Measurements from ENCODE around the gene FARS2.

FARS2 gene

DNA sequence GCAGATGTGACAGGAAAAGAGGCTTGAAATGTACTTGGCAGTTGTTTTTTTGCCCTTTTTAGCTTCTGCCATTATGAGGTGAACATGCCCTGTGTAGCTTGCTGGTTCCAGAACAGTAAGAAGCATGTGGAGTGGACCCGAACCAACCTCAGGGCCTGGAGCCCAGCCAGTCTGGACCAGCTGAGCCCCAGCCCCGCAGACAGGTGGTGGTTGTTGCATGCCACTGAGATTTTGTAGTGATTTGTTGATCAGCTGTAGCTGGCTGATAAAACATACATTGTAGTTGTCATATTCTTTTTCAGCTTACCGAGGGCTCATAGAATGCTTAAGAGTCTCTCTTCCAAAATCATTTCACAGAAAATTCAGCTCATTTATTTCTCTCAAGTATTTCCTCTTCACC lies 182.2 kb downstream of the FARS2 start:
- DNase-seq: no peak
- in situ Hi-C loops (cut with MboI; ENCODE audit: low pct_unique_long_range_greater_than_20kb, low sequenced_read_pairs): no loop called here

DNA sequence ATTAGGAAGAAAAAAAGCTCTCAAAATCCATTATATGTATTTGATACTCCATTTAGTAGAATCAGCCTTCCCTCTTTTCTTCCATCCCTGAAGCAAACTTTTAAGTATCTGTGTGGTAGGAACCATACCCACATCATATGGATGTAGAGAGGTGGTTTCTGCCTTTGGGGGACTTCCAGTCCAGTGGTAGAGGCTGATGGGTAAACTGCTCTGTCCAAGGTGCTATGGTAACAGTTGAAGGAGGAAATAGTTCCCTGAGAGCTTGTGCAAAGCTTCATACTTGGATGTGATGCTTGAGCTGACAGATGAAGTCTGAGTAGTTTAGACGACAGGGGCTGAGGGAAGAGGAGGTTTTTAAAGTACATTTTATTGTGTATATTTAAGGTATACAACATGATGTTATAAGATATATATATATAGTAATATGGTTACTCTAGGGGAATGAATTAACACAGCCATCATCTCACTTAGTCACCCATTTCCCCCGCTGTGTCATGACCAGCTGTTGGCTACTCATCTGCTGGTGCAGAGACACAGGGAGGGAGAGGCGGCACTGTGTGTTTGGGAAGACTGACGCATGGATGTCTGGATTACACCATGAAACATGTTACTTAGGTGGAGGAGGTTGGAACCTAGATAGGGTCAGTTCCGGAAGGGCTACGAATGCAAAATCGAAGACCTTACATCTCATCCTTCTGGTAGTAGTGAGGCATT lies 185.2 kb downstream of the FARS2 start:
- DNase-seq: no peak
- in situ Hi-C loops (cut with MboI; ENCODE audit: low pct_unique_long_range_greater_than_20kb, low sequenced_read_pairs): no loop called here

GRCh38 chr6:5447921-5448320 lies 186.6 kb downstream of the FARS2 start:
- DNase-seq: no peak
- in situ Hi-C loops (cut with MboI; ENCODE audit: low pct_unique_long_range_greater_than_20kb, low sequenced_read_pairs): no loop called here

DNA sequence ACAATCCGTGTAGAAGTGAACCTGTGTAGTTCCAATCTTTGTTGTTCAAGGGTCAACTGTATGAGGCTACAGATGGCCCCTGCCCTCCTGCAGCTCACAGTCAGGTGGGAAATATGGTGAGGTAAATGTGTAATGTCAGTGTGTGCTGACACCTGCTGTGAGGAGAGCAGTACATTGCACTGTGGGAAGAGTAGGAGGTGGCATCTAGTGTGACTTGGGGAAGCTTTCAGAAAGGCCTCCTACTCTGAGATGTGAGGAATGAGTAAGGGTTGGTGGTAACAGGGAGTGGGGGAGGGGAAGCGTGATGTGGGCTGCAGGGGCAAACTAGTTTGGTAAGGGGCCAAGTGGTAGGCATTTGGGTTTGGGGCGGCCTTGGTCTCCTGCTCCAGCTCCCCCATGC lies 188.8 kb downstream of the FARS2 start:
- in situ Hi-C loops (cut with MboI; ENCODE audit: low pct_unique_long_range_greater_than_20kb, low sequenced_read_pairs): no loop called here
- DNase-seq: no peak

DNA sequence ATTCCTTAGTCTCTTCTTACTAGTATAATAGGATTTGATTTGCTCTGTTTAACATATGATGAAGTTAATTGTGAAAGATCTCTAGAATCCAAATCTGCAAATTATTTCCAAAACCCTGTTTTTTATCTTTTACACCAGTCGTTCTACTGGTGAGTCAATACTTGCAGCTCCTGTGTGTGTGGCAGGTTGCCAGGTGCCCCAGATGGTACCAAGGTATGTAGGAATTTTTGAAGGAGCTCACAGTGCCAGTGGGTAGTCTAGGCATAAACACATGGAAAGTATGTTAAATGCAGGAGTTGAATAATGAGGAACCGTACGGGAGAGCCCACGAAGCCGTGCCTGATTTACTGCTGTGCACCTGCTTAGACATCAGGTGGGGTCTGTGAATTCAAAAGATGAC lies 192.2 kb downstream of the FARS2 start:
- in situ Hi-C loops (cut with MboI; ENCODE audit: low pct_unique_long_range_greater_than_20kb, low sequenced_read_pairs): no loop called here
- DNase-seq: no peak

DNA sequence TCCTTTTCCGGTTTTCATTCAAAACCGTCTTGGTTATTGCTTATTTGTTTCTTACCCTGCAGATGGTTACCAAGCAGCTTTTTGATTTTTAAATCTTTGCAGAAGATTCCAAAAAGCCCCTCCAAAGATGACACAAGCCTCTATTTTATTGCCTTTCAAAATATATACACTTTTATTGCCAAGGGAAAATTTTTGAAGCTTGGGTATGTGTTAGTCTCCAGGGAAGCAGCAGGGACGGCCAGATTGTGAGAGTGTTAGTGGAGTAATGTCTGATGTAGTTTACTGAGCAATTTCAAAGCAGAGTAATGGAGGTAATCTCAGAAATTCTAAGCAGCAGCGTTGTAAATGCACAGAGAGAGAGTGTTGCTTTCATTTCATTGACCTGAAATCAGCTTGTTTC lies 193.8 kb downstream of the FARS2 start:
- DNase-seq: no peak
- in situ Hi-C loops (cut with MboI; ENCODE audit: low pct_unique_long_range_greater_than_20kb, low sequenced_read_pairs): no loop called here

DNA sequence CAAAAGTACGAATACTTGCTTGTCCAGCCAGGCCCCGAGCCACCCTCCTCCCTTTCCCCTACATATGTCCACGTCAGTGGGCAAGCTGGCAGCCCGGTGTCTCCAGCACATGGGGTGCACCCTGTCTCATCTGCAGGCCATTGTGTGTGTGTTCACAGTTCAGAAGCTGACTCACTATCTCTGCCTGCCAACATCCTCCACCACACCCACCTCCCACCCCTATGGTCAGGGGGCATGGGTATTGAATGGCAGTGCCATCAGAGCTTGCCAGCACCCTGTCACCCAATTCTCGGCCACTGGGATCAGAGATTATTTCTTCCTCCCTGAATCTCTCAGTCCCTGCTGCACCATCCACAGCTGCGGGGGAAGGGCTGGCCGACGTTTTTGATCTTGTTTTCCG lies 195.7 kb downstream of the FARS2 start:
- in situ Hi-C loops (cut with MboI; ENCODE audit: low pct_unique_long_range_greater_than_20kb, low sequenced_read_pairs): no loop called here
- no peak for DNase-seq

GRCh38 chr6:5457983-5458683 lies 196.8 kb downstream of the FARS2 start:
- no peak for DNase-seq
- in situ Hi-C loops (cut with MboI; ENCODE audit: low pct_unique_long_range_greater_than_20kb, low sequenced_read_pairs): no loop called here

- in situ Hi-C loops (cut with MboI; ENCODE audit: low pct_unique_long_range_greater_than_20kb, low sequenced_read_pairs): no loop called here
- no peak for DNase-seq
Observed at GRCh38 chr6:5459346-5459745, 198.0 kb downstream of the FARS2 start.

DNA sequence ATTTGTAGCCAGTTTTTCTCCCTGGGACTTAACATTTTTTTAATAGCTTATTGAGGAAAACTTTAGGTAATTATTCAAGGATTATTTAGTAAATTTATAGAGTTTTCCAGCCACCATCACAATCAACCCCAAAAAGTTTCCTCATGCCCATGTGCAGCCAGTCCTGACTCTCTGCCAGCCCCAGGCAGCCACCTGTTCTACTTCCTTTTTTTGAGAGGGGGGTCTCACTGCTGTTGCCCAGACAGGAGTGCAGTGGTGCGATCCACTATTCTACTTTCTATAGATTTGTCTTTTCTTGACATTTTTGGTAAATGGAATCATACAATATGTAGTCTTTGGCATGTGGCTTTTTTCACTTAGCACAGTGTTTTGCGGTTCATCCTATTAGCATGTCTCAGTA lies 200.1 kb downstream of the FARS2 start:
- in situ Hi-C loops (cut with MboI; ENCODE audit: low pct_unique_long_range_greater_than_20kb, low sequenced_read_pairs): no loop called here
- DNase-seq: no peak

DNA sequence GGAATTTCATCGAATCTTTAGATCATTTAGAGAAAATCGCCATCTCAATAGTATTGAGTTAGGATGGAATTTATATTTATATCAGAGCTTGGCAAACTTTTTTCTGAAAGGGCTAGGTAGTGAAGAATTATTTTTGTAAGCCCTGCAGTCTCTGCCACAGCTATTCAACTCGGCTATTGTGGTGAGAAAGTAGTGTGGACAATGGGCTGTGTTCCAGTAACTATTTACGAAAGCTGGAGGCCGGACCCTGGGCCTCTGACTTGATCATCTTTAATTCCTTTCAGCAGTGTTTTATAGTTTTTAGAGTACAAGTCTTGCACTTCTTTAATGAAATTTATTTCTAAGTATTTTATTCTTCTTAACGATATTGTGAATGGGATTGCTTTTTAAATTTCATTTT lies 201.5 kb downstream of the FARS2 start:
- in situ Hi-C loops (cut with MboI; ENCODE audit: low pct_unique_long_range_greater_than_20kb, low sequenced_read_pairs): no loop called here

GRCh38 chr6:5463690-5464089 lies 202.4 kb downstream of the FARS2 start:
- in situ Hi-C loops (cut with MboI; ENCODE audit: low pct_unique_long_range_greater_than_20kb, low sequenced_read_pairs): no loop called here

More for the DNA sequence above, 201.5 kb downstream of the FARS2 start:
- no peak for DNase-seq

DNA sequence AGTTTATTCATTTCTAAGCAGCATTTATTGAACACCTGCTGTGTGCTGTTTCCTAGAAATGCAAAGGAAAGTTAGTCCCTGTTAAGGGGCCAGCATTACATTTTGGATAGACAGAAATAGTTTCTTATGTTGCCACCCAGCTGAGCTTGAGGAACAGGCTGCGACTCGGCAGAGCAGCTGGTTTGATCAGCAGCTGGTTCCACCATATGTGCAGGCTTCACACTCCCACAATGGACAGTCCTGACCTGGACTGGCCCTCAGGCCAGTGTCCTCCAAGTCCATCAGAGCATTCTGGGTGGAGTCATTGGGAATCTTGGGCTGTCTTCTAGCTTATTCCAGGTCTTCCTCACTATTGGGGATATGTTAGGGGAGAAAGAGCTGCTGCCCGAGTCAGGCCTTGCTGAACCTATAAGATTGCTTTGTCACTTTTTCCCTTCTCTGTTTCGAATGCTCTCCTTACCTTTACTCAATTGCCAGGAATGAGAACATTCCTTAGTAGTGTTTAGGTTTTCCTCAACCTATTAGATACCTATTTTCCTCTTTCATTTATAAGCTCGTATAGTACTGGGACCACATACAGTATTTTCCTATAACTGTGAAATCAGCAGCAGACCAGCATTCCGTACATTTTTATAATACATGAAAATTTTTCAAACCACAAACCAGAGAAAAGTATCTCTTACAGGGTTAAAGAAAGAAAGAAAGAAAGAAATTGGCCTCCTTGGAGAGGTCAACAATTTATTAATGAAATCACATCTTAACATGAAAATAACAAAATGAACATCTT lies 203.0 kb downstream of the FARS2 start:
- no peak for DNase-seq
- in situ Hi-C loops (cut with MboI; ENCODE audit: low pct_unique_long_range_greater_than_20kb, low sequenced_read_pairs): no loop called here

More at GRCh38 chr6:5463690-5464089, 202.4 kb downstream of the FARS2 start:
- no peak for DNase-seq

GRCh38 chr6:5466281-5467136 lies 205.2 kb downstream of the FARS2 start:
- no peak for DNase-seq
- in situ Hi-C loops (cut with MboI; ENCODE audit: low pct_unique_long_range_greater_than_20kb, low sequenced_read_pairs): no loop called here

- in situ Hi-C loops (cut with MboI; ENCODE audit: low pct_unique_long_range_greater_than_20kb, low sequenced_read_pairs): no loop called here
- no peak for DNase-seq
Observed at GRCh38 chr6:5468586-5468985, 207.3 kb downstream of the FARS2 start.

DNA sequence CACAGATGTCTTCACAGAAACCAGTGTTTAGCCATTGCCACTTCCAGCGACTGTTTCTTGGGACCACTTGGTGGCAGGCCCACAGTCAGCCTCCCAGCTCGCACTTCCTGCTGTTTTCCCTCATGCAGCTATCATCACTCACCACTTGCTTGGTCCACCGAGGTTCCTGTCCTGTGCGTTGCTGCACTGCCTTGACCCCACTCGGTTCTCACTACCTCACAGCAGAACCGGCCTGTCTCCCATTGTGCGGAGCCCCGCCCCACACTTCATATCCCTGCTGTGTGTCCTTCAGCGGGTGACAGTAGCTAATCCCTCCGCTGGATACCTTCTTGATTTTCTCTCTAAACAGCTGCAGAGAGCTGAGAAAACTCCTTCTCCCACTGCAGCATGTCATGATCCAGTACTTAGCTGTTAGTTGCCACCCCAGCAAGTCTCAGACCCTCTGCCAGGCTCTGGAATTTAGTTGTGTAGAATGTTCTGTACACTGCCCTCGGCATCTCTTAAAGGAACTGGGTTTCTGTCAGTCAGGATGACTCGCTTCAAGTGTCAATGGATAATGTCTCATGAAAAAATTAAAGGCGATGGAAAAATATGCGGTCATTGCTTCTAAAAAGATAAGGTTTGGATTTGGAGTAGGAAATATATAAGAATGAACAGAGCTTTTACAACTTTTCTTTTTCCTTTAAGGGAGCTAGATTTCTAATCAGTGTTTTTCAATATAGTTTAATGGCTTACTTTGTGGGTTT lies 208.0 kb downstream of the FARS2 start:
- DNase-seq: no peak
- in situ Hi-C loops (cut with MboI; ENCODE audit: low pct_unique_long_range_greater_than_20kb, low sequenced_read_pairs): no loop called here

DNA sequence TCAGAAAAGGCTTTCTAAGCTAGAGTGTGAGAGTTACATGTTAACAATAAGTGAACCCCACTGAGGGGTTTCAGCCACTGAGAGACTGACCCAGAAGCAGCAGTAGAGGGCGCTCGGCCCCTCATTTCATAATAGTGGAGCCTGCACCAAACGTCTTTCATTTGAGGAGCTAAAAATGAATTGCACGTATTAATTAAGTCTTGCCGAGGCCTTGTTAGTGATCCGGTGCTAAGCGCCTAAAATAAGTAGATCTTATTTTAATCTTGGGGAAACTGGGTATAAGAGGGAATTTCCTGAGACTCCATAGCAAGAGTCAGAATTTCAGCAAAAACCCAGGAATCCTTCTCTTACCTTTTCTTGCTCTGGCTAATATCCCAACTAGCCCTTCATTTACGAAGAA lies 209.7 kb downstream of the FARS2 start:
- in situ Hi-C loops (cut with MboI; ENCODE audit: low pct_unique_long_range_greater_than_20kb, low sequenced_read_pairs): no loop called here
- peak; percentile 75 for DNase-seq

GRCh38 chr6:5471637-5472398 lies 210.5 kb downstream of the FARS2 start:
- DNase-seq: no peak
- in situ Hi-C loops (cut with MboI; ENCODE audit: low pct_unique_long_range_greater_than_20kb, low sequenced_read_pairs): no loop called here
